Loucy (cell line): ENCODE measurements around the gene TNFSF15.

Source experiments
- H2AFZ ChIP-seq: fragments of 200-600 bp; sonication (generic); 2 replicates; pipeline ENCODE4 v1.6.0; 2016; ENCODE audit warnings: antibody characterized with exemption, mild to moderate bottlenecking, low read length, moderate library complexity
- H3F3A ChIP-seq: fragments of 200-600 bp; 2 replicates; pipeline ENCODE4 v1.6.0; 2016; ENCODE audit warnings: antibody characterized with exemption, low read depth, mild to moderate bottlenecking
- H3K27me3 ChIP-seq: fragments of 200-600 bp; sonication (generic); 2 replicates; pipeline ENCODE4 v1.6.1; 2014; ENCODE audit warnings: low read length, mild to moderate bottlenecking; ENCODE audit not compliant: insufficient read depth, poor library complexity, severe bottlenecking
- H3K36me3 ChIP-seq: fragments of 200-600 bp; sonication (generic); 2 replicates; pipeline ENCODE4 v1.6.1; 2016; ENCODE audit warnings: low read length; ENCODE audit not compliant: insufficient read depth
- H3K4me1 ChIP-seq: fragments of 200-600 bp; sonication (generic); 2 replicates; pipeline ENCODE4 v1.5.1; 2014; ENCODE audit warnings: low read length, mild to moderate bottlenecking; ENCODE audit not compliant: insufficient read depth, poor library complexity, severe bottlenecking
- H3K4me2 ChIP-seq: fragments of 200-600 bp; sonication (generic); 2 replicates; pipeline ENCODE4 v1.6.0; 2014; ENCODE audit warnings: antibody characterized with exemption, low read length, low read depth, mild to moderate bottlenecking; ENCODE audit not compliant: poor library complexity, severe bottlenecking
- H3K4me3 ChIP-seq: fragments of 200-600 bp; sonication (generic); 2 replicates; pipeline ENCODE4 v1.5.1; 2014; ENCODE audit warnings: low read length, mild to moderate bottlenecking, mixed read lengths; ENCODE audit not compliant: poor library complexity, severe bottlenecking
- H3K79me2 ChIP-seq: fragments of 200-600 bp; sonication (generic); 2 replicates; pipeline ENCODE4 v1.6.1; 2014; ENCODE audit warnings: low read length; ENCODE audit not compliant: insufficient read depth
- H3K9ac ChIP-seq: fragments of 200-600 bp; sonication (generic); 2 replicates; pipeline ENCODE4 v1.6.0; 2014; ENCODE audit warnings: mild to moderate bottlenecking, low read depth, low read length, moderate library complexity; ENCODE audit not compliant: poor library complexity, severe bottlenecking
- H3K9me2 ChIP-seq: fragments of 200-600 bp; sonication (generic); replicated peaks from 2 replicates; pipeline ENCODE4 v1.6.1; 2016; ENCODE audit warnings: low read depth, low read length, mixed read lengths
- H3K9me3 ChIP-seq: fragments of 200-600 bp; sonication (generic); 2 replicates; pipeline ENCODE4 v1.6.1; 2014; ENCODE audit warnings: mild to moderate bottlenecking, antibody characterized with exemption, low read length, low read depth; ENCODE audit not compliant: insufficient read depth
- H4K20me1 ChIP-seq: fragments of 200-600 bp; sonication (generic); 2 replicates; pipeline ENCODE4 v1.6.0; 2014; ENCODE audit warnings: antibody characterized with exemption, low read length, mild to moderate bottlenecking; ENCODE audit not compliant: insufficient read depth, poor library complexity, severe bottlenecking
- CTCF ChIP-seq: fragments of 200-600 bp; sonication (generic); conservative IDR thresholded peaks from 2 replicates; pipeline ENCODE4 v1.5.1; 2014; ENCODE audit warnings: mild to moderate bottlenecking, antibody characterized with exemption, low read length
- EZH2phosphoT487 ChIP-seq: fragments of 200-600 bp; IDR thresholded peaks from 2 replicates; pipeline ENCODE4 v1.6.1; 2018; ENCODE audit warnings: antibody characterized with exemption, mild to moderate bottlenecking, moderate library complexity, borderline replicate concordance

TNFSF15 gene

GRCh38 chr9:114799441-114799840, 6.4 kb downstream of the TNFSF15 start:
- no peaks in the 10 kb centered on the region for H3K79me2 ChIP-seq
- H3K4me2 ChIP-seq, result no peak overlapping the region
- H3K9me2 ChIP-seq, result no peaks in the 10 kb centered on the region
- H3K4me1 ChIP-seq, result no peaks in the 10 kb centered on the region
- no peaks in the 10 kb centered on the region for H3K27me3 ChIP-seq
- no peaks in the 10 kb centered on the region for H3K36me3 ChIP-seq
- no peak overlapping the region for H3K9ac ChIP-seq
- no peaks in the 10 kb centered on the region for H4K20me1 ChIP-seq
- no peaks in the 10 kb centered on the region for H3K9me3 ChIP-seq
- H3K4me3 ChIP-seq, result no peak overlapping the region
- no peak overlapping the region for H2AFZ ChIP-seq
- H3F3A ChIP-seq, result no peaks in the 10 kb centered on the region
- no peak for TF ChIP-seq EZH2phosphoT487
- no peak for TF ChIP-seq CTCF

GRCh38 chr9:114798780-114799427, 6.9 kb downstream of the TNFSF15 start:
- no peak overlapping the region for H3K4me2 ChIP-seq
- H2AFZ ChIP-seq, result no peak overlapping the region
- H4K20me1 ChIP-seq, result no peaks in the 10 kb centered on the region
- no peaks in the 10 kb centered on the region for H3K9me2 ChIP-seq
- no peaks in the 10 kb centered on the region for H3K9me3 ChIP-seq
- H3K79me2 ChIP-seq, result no peaks in the 10 kb centered on the region
- no peaks in the 10 kb centered on the region for H3F3A ChIP-seq
- H3K9ac ChIP-seq, result no peak overlapping the region
- H3K4me1 ChIP-seq, result no peaks in the 10 kb centered on the region
- H3K27me3 ChIP-seq, result no peaks in the 10 kb centered on the region
- H3K4me3 ChIP-seq, result no peak overlapping the region
- TF ChIP-seq CTCF, result no peak
- TF ChIP-seq EZH2phosphoT487, result no peak
- H3K36me3 ChIP-seq, result no peaks in the 10 kb centered on the region

GRCh38 chr9:114798101-114798500, 7.7 kb downstream of the TNFSF15 start:
- Histone ChIP-seq H3K9me2 (no peaks in the 10 kb centered on the region), H3K9ac (no peak overlapping the region), H4K20me1 (no peaks in the 10 kb centered on the region), H3F3A (no peaks in the 10 kb centered on the region), H3K4me1 (no peaks in the 10 kb centered on the region), H3K4me2 (no peak overlapping the region), H3K36me3 (no peaks in the 10 kb centered on the region), H3K9me3 (no peaks in the 10 kb centered on the region), H2AFZ (no peak overlapping the region), H3K4me3 (no peak overlapping the region), H3K27me3 (no peaks in the 10 kb centered on the region), H3K79me2 (no peaks in the 10 kb centered on the region)
- TF ChIP-seq CTCF (no peak), EZH2phosphoT487 (no peak)
